OCI-LY3 (cell line): ENCODE measurements around the gene PPP2R5C.

Experiments used
- EZH2phosphoT487 ChIP-seq: fragments of 200-600 bp; shearing (Covaris generic); IDR thresholded peaks from 2 replicates; pipeline ENCODE4 v1.6.1; 2018; ENCODE audit warnings: antibody characterized with exemption, mixed run types, low read depth
- TF ChIP-seq, protein P1 (sequence below): fragments of 200-600, 300-600 bp; sonication (generic); IDR thresholded peaks from 2 replicates; pipeline ENCODE4 v1.5.1; 2014; ENCODE audit warnings: antibody characterized with exemption, low read length, low read depth

DNA sequence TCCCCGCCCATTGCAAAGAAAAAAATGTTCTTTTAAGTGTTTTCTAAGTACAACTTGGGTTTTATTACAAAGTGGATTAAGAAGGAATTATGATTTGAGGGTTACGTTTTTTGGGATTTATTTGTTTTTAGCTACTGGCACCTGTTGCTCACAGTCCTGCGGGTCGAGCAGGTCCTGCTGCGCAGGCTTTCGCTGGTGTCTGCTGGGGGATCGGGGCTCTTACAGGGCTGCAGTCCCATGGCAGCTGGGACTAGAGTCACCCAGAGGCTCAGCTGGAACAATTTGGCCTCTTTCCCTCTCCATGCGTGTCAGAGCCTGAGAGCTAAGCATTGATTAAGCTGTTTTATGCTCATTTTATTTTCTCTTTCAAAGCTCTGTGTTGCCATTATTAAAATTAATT, 147.3 kb downstream of the PPP2R5C start:
- TF ChIP-seq, protein P1, sequence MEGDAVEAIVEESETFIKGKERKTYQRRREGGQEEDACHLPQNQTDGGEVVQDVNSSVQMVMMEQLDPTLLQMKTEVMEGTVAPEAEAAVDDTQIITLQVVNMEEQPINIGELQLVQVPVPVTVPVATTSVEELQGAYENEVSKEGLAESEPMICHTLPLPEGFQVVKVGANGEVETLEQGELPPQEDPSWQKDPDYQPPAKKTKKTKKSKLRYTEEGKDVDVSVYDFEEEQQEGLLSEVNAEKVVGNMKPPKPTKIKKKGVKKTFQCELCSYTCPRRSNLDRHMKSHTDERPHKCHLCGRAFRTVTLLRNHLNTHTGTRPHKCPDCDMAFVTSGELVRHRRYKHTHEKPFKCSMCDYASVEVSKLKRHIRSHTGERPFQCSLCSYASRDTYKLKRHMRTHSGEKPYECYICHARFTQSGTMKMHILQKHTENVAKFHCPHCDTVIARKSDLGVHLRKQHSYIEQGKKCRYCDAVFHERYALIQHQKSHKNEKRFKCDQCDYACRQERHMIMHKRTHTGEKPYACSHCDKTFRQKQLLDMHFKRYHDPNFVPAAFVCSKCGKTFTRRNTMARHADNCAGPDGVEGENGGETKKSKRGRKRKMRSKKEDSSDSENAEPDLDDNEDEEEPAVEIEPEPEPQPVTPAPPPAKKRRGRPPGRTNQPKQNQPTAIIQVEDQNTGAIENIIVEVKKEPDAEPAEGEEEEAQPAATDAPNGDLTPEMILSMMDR: no peak
- TF ChIP-seq EZH2phosphoT487: no peak
